ENCODE measurements around the gene CUL4B. TPM values are rescaled to one million over a fixed set of nuclear protein-coding genes. Genes with fewer than 3 reads are reported as not detected.
"Not testable (repeated sequence)": the region's sequence is repeated elsewhere in the genome, so short reads cannot be mapped to it uniquely, and the experiment has no call there.

Gene CUL4B
- total RNA-seq, result 37.3 TPM
- long read RNA-seq, full-length matches to known transcripts, result 14 of 24 reads
- long read RNA-seq, partial matches to known transcripts, result 4 of 24 reads
- long read RNA-seq, other reads (novel, unspliced or antisense), result 6 of 24 reads

GRCh38 chrX:120560842-120561633 lies at the start of gene CUL4B:
TSS of gene CUL4B (minus strand) at chrX:120560962. CDS start at chrX:120560638, 324 bp downstream.
- TF ChIP-seq, protein P1, sequence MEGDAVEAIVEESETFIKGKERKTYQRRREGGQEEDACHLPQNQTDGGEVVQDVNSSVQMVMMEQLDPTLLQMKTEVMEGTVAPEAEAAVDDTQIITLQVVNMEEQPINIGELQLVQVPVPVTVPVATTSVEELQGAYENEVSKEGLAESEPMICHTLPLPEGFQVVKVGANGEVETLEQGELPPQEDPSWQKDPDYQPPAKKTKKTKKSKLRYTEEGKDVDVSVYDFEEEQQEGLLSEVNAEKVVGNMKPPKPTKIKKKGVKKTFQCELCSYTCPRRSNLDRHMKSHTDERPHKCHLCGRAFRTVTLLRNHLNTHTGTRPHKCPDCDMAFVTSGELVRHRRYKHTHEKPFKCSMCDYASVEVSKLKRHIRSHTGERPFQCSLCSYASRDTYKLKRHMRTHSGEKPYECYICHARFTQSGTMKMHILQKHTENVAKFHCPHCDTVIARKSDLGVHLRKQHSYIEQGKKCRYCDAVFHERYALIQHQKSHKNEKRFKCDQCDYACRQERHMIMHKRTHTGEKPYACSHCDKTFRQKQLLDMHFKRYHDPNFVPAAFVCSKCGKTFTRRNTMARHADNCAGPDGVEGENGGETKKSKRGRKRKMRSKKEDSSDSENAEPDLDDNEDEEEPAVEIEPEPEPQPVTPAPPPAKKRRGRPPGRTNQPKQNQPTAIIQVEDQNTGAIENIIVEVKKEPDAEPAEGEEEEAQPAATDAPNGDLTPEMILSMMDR (IDR thresholded peaks at IDR 0.05), result no peak
- H3K27ac ChIP-seq, result peak within 1 kb of the TSS; percentile 96
- peak; percentile 92 for DNase-seq
- peaks cover 14% of the 10 kb centered on the region for H3K36me3 ChIP-seq
- H3K9me3 ChIP-seq, result no peaks in the 10 kb centered on the region
- intact Hi-C loops (cut with DNase I), result no loop called here
- peaks cover 16% of the 10 kb centered on the region for H3K4me1 ChIP-seq
- peak within 1 kb of the TSS; percentile 63 for H3K4me3 ChIP-seq
- no peaks in the 10 kb centered on the region for H3K27me3 ChIP-seq (ENCODE audit: low read depth)
- peak; percentile 97 to 99 for ATAC-seq

- intact Hi-C loops (cut with DNase I), result no loop called here
- Histone ChIP-seq H3K36me3 (peaks cover 15% of the 10 kb centered on the region), H3K4me1 (peaks cover 9% of the 10 kb centered on the region), H3K27me3 (ENCODE audit: low read depth) (no peaks in the 10 kb centered on the region), H3K27ac (peak overlapping the region; percentile 81), H3K9me3 (no peaks in the 10 kb centered on the region), H3K4me3 (peak overlapping the region; percentile 69)
- peak; percentile 83 to 84 for ATAC-seq
- TF ChIP-seq, protein P1 (IDR thresholded peaks at IDR 0.05), result no peak
- DNase-seq, result no peak
These were observed 43.6 kb upstream of the CUL4B start for GRCh38 chrX:120604361-120604782.

- Histone ChIP-seq H3K4me3 (peak within 1 kb of the TSS; percentile 69), H3K4me1 (peaks cover 9% of the 10 kb centered on the region), H3K9me3 (no peaks in the 10 kb centered on the region), H3K36me3 (peaks cover 11% of the 10 kb centered on the region), H3K27me3 (ENCODE audit: low read depth) (no peaks in the 10 kb centered on the region), H3K27ac (peak within 1 kb of the TSS; percentile 81)
- TF ChIP-seq, protein P1 (IDR thresholded peaks at IDR 0.05), result no peak
- DNase-seq (peak; percentile 88), ATAC-seq (peak; percentile 97 to 99)
- intact Hi-C loops (cut with DNase I), result no loop called here
These were observed 43.1 kb upstream of the CUL4B start, which contains the start of gene MCTS1 for GRCh38 chrX:120603707-120604360. TSS of gene MCTS1 (plus strand) at chrX:120604101. CDS start at chrX:120604237, 136 bp downstream.

DNA sequence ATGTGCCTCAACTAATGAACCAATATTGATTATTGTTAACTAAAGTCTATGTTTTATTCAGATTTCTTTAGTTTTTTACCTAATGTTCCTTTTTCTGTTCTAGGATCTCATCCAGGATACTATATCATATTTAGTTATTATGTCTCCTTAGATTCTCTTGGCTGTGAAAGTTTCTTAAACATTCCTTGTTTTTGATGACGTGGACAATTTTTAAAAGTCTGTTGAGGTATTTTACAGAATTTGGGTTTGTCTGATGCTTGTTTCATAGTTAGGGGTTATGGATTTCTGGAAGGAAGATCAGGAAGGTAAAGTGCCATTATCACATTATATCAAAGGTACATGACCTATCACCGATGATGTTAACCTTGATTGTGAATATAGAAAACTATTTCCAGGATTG lies 24.9 kb upstream of the CUL4B start:
- intact Hi-C loops (cut with DNase I), result no loop called here
- H3K27me3 ChIP-seq (ENCODE audit: low read depth), result no peaks in the 10 kb centered on the region
- no peaks in the 10 kb centered on the region for H3K4me1 ChIP-seq
- H3K27ac ChIP-seq, result no peak overlapping the region
- H3K4me3 ChIP-seq, result no peak overlapping the region
- H3K9me3 ChIP-seq, result no peaks in the 10 kb centered on the region
- H3K36me3 ChIP-seq, result no peaks in the 10 kb centered on the region
- ATAC-seq, result no peak
- no peak for DNase-seq
- TF ChIP-seq, protein P1 (IDR thresholded peaks at IDR 0.05), result no peak

DNA sequence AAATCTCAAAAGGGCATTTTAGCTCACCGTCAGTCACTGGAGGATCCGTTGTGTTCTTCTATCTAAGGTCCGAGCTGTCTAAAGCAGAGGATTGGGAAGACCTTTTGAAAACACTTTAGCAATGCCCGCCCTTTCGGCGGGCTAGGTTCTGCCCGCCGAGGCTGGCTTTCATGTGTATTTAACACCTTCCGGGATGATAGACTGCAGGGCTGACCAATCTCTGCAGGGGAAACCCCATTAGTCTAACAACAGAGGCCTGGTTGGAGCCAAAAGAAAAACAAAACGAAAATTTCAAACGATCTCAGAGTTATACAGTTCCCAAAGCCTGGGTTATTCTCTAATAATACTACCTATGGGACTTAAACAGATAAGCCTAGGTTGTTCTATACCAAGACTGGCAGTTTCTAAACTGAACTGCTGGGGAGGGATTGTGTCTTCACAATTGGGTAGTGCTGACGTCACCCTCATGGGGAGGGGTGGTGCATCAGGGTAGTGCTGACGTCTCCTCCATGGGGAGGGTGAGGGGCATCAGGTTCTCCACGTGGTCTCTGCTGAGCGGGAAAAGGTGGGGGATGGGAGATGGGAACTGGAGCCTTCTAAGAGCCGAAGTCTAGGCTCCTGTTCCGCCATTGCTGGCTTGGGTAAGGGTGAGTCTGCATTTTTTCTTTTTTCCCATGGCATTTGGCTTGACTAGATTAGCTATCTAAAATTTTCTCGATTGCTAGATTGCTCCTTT lies 14.8 kb upstream of the CUL4B start:
- Histone ChIP-seq H3K9me3 (no peaks in the 10 kb centered on the region), H3K4me3 (no peak overlapping the region), H3K36me3 (no peaks in the 10 kb centered on the region), H3K27ac (no peak overlapping the region), H3K27me3 (ENCODE audit: low read depth) (no peaks in the 10 kb centered on the region), H3K4me1 (no peaks in the 10 kb centered on the region)
- DNase-seq (no peak), ATAC-seq (no peak)
- TF ChIP-seq, protein P1 (IDR thresholded peaks at IDR 0.05), result no peak
- intact Hi-C loops (cut with DNase I), result no loop called here

GRCh38 chrX:120573806-120574205 lies 13.0 kb upstream of the CUL4B start:
- intact Hi-C loops (cut with DNase I); H3K4me3 ChIP-seq; H3K9me3 ChIP-seq; H3K4me1 ChIP-seq; ATAC-seq; DNase-seq; H3K36me3 ChIP-seq; H3K27me3 ChIP-seq (ENCODE audit: low read depth); H3K27ac ChIP-seq: not testable (repeated sequence)
